Vagina (tissue), 2 donors: Measurements from ENCODE around the gene SLC2A1. TPM values are rescaled to one million over a fixed set of nuclear protein-coding genes. Genes with fewer than 3 reads are reported as not detected.
A peak's percentile ranks its signal among the peaks of the same experiment; 100 is the strongest.

ENCODE experiments used
- DNase-seq, 2 donors: peaks; one replicate each; pipeline ENCODE4 v3.0.0-alpha.2; 2017; ENCODE audit errors: extremely low spot score in 2 of 2
- H3K27ac ChIP-seq: fragments of 200-600 bp; sonication (generic); one replicate; pipeline ENCODE4 v1.5.1; 2019
- H3K27me3 ChIP-seq: fragments of 200-600 bp; sonication (generic); one replicate; pipeline ENCODE4 v1.5.1; 2019
- H3K36me3 ChIP-seq, 2 donors: fragments of 200-600 bp; sonication (generic); one replicate each; pipeline ENCODE4 v1.5.1; 2017 to 2019
- H3K4me1 ChIP-seq: fragments of 200-600 bp; sonication (generic); one replicate; pipeline ENCODE4 v1.5.1; 2019
- H3K4me3 ChIP-seq, 2 donors: fragments of 200-600 bp; sonication (generic); 1 replicate in 1 of 2; 2 replicates in 1 of 2; pipeline ENCODE4 v1.5.1; 2016 to 2019
- H3K9me3 ChIP-seq: fragments of 200-600 bp; sonication (generic); one replicate; pipeline ENCODE4 v1.5.1; 2019
- POLR2A ChIP-seq, 2 donors: fragments of 450-650 bp; IDR thresholded peaks; one replicate each; pipeline ENCODE4 v1.6.1; 2017; ENCODE audit warnings: antibody characterized with exemption in 2 of 2, mild to moderate bottlenecking in 2 of 2, moderate library complexity in 2 of 2
- POLR2AphosphoS5 ChIP-seq, 2 donors: sonication (generic); formaldehyde crosslinking; IDR thresholded peaks; one replicate each; pipeline ENCODE4 v1.9.0; 2017; ENCODE audit warnings: antibody characterized with exemption in 2 of 2, mild to moderate bottlenecking in 2 of 2, low read depth in 1 of 2; ENCODE audit not compliant: insufficient read depth in 1 of 2
- intact Hi-C: fragments of 100-400 bp; cut with DNase I; formaldehyde crosslinking; loops from one replicate; pipeline ENCODE4 v1.15.1; 2023
- total RNA-seq: library from RNA; depleted of rRNA; stranded (reverse); fragments of >200 nt; gene quantifications from one replicate; pipeline ENCODE4 v1.2.3, GENCODE V29; 2016
- TF ChIP-seq, protein P1 (sequence below), 3 experiments: fragments of 450-650 bp in 2 of 3; fragments of 200-600 bp in 1 of 3; sonication (generic) in 1 of 3; IDR thresholded peaks; one replicate each; pipeline ENCODE4 v1.5.1; 2017 to 2019; ENCODE audit warnings: antibody characterized with exemption in 3 of 3, mild to moderate bottlenecking in 2 of 3, moderate library complexity in 2 of 3

SLC2A1 gene
- total RNA-seq, 1 donor from 2014 or later: 286 TPM

DNA sequence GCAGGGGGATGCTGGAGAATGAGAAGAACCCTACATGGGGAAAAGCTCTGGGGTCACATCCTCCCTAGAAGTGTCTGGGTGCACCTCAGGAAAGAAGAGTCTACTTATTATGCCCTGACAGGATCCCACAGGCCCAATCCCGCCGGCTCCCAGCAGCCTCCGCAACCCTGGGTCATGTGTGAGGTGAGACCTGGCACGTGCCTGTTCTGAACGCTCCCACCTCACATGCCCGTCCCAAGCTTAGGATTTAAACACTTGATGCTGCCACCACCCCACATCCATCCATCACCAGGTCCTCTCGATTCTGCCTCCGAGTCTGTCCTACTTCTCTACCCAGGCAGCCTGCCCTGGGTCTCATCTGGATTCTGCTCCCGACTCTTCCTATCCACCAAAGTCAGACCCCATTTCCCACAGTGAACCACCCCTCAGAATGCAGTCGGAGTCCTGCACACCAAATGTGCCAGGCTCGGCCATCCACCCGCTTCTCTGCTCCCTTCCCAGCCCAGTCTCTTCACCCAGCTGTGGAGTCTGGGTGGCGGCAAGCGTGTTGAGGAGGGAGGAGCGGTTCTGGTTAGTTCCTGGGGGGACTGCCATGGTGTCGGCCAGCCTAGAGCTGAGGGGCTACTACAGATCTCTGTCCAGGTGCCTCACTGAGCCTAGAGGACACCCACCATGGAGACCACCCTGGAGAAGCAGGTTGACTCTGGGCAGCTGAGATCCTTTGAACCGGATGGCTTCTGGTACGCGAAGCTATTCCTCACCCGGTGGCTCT lies 23.9 kb downstream of the SLC2A1 start:
- Histone ChIP-seq H3K9me3 (no peaks in the 10 kb centered on the region), H3K36me3 (peaks cover 0 to 8% of the 10 kb centered on the region in 2 donors), H3K27ac (peak overlapping the region; percentile 62), H3K4me1 (peaks cover 85% of the 10 kb centered on the region), H3K27me3 (no peaks in the 10 kb centered on the region), H3K4me3 (no peak overlapping the region)
- TF ChIP-seq POLR2AphosphoS5 (IDR thresholded peaks at IDR 0.05; ENCODE audit: insufficient read depth in 1 of 2, low read depth in 1 of 2) (no peak), POLR2A (IDR thresholded peaks at IDR 0.05) (no peak)
- TF ChIP-seq, protein P1, sequence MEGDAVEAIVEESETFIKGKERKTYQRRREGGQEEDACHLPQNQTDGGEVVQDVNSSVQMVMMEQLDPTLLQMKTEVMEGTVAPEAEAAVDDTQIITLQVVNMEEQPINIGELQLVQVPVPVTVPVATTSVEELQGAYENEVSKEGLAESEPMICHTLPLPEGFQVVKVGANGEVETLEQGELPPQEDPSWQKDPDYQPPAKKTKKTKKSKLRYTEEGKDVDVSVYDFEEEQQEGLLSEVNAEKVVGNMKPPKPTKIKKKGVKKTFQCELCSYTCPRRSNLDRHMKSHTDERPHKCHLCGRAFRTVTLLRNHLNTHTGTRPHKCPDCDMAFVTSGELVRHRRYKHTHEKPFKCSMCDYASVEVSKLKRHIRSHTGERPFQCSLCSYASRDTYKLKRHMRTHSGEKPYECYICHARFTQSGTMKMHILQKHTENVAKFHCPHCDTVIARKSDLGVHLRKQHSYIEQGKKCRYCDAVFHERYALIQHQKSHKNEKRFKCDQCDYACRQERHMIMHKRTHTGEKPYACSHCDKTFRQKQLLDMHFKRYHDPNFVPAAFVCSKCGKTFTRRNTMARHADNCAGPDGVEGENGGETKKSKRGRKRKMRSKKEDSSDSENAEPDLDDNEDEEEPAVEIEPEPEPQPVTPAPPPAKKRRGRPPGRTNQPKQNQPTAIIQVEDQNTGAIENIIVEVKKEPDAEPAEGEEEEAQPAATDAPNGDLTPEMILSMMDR (IDR thresholded peaks at IDR 0.05): no peak
- DNase-seq: no peak
- intact Hi-C loops: no loop called here

DNA sequence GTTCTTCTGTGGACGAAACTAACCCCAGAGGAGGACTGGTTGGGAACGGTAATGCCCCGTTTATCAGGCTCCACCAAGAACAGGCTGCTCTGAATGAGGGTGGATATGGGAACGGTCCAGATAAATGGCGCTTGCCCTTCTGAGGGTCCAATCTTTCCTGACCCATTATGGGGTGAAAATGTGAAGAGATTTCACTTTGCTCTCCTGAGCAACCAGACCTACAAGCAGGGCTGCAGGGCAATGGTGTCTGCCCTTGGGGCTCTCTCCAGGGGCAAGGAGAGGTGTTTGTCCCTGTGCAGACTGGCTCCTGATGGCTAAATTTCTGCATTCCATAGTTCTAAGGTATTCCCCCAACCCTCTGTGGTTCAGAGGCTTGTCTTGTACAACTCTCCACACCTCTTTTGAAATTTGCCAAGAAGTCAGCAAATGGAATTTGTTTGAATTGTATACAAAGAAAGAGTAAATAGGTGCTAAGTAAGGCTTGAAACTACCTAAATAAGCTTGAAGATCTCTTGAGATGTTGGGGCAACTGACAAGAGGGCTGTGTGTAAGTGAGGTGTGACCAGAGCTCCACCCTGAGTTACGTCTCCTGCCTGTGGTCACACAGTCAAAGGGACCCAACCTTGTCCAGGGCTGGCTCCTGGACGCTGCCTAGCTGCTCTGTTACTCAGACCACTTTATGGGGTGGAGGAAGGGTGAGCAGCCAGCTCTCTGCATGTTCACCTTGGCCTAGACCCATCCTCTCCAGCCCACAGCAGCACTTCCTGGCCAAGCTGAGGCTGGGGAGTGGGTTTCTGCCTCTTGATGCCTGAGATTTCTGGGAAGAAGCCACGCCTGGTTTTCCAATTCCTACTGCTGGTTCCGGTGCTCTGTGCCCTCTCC lies 24.8 kb downstream of the SLC2A1 start:
- Histone ChIP-seq H3K9me3 (no peaks in the 10 kb centered on the region), H3K4me1 (peaks cover 80% of the 10 kb centered on the region), H3K36me3 (peaks cover 0 to 17% of the 10 kb centered on the region in 2 donors), H3K27ac (peak overlapping the region; percentile 63), H3K27me3 (no peaks in the 10 kb centered on the region), H3K4me3 (no peak overlapping the region)
- TF ChIP-seq, protein P1 (IDR thresholded peaks at IDR 0.05): no peak
- TF ChIP-seq POLR2A (IDR thresholded peaks at IDR 0.05): no peak
- TF ChIP-seq POLR2AphosphoS5 (IDR thresholded peaks at IDR 0.05; ENCODE audit: insufficient read depth in 1 of 2, low read depth in 1 of 2): no peak
- no peak for DNase-seq
- intact Hi-C loops: no loop called here

DNA sequence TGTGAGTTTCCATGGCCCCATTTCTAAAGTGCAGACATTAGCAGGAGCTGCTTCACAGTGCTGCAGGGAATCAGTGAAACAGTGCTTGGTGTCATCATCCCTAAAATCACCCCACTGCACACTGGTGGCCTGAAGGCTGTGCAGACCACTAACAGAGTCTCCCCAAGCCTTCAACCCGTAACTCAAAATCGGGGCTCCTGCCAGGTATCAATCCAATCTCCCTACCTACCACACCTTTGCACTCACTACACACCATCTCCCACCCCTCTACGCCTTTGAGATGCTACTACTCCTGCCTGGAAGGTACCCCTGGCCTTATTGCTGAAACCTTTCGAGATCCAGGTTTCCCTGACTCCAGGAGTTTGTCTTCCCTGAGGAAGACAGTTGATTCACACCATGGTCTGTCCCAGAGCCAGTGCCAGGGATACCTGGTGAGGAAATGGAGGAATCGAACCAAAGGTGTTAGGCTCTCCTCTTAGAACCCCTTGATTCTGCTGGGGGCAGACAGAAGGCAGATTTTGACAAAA lies 25.5 kb downstream of the SLC2A1 start:
- H3K4me1 ChIP-seq: peaks cover 73% of the 10 kb centered on the region
- peaks cover 0 to 23% of the 10 kb centered on the region in 2 donors for H3K36me3 ChIP-seq
- H3K27me3 ChIP-seq: no peaks in the 10 kb centered on the region
- no peaks in the 10 kb centered on the region for H3K9me3 ChIP-seq
- DNase-seq: no peak
- no peak for TF ChIP-seq POLR2AphosphoS5 (IDR thresholded peaks at IDR 0.05; ENCODE audit: insufficient read depth in 1 of 2, low read depth in 1 of 2)
- TF ChIP-seq, protein P1 (IDR thresholded peaks at IDR 0.05): no peak
- TF ChIP-seq POLR2A (IDR thresholded peaks at IDR 0.05): no peak
- intact Hi-C loops: no loop called here
- peak overlapping the region; percentile 63 for H3K27ac ChIP-seq
- no peak overlapping the region for H3K4me3 ChIP-seq

DNA sequence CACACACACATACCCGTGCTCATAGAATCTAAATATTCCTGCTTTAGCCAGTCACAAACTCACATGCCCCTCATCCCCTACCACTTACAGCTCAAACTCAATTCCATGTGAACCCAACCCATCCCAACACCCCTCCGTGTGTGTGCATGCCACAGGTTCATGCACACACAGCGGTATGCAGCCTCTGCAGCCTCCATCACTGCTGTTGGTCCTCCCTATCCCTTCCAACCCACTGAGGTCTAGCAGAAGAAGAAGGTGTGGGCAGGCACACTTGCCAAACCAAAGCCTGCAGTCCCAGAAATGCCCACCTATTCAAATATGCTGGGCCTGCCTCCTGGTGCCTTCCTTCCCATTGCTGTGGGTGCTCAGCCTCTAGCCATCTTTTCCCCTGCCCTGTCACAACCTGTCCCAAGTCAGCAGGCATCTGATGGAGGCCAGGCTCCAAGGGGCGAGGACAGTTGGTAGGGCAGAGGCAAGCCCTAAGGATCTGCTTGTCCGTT lies 26.2 kb downstream of the SLC2A1 start:
- Histone ChIP-seq H3K36me3 (peaks cover 0 to 29% of the 10 kb centered on the region in 2 donors), H3K4me1 (peaks cover 66% of the 10 kb centered on the region), H3K27me3 (no peaks in the 10 kb centered on the region), H3K9me3 (no peaks in the 10 kb centered on the region), H3K27ac (peak overlapping the region; percentile 63), H3K4me3 (no peak overlapping the region)
- intact Hi-C loops: no loop called here
- DNase-seq: no peak
- TF ChIP-seq POLR2AphosphoS5 (IDR thresholded peaks at IDR 0.05; ENCODE audit: insufficient read depth in 1 of 2, low read depth in 1 of 2) (no peak), POLR2A (IDR thresholded peaks at IDR 0.05) (no peak)
- TF ChIP-seq, protein P1 (IDR thresholded peaks at IDR 0.05): no peak
